Fibroblast of lung (primary cell): ENCODE results near the gene RCSD1. TPM values are rescaled to one million over a fixed set of nuclear protein-coding genes. Genes with fewer than 3 reads are reported as not detected.

Experiments used
- DNase-seq, 2 donors: peaks; one replicate each; pipeline versions ENCODE4 v3.0.0 to v3.0.0-alpha.2; 2010; ENCODE audit warnings: low read depth in 2 of 2
- H2AFZ ChIP-seq: 2 replicates; pipeline ENCODE4 v1.5.1; 2012; ENCODE audit warnings: low read length, control low read depth, inconsistent platforms
- H3K27ac ChIP-seq: 2 replicates; pipeline ENCODE4 v1.5.1; 2011; ENCODE audit warnings: low read length, control low read depth; ENCODE audit not compliant: insufficient read depth
- H3K27me3 ChIP-seq: 2 replicates; pipeline ENCODE4 v1.5.1; 2011; ENCODE audit warnings: mild to moderate bottlenecking, low read length; ENCODE audit not compliant: control insufficient read depth, insufficient read depth
- H3K36me3 ChIP-seq: 2 replicates; pipeline ENCODE4 v1.5.1; 2011; ENCODE audit warnings: low read length; ENCODE audit not compliant: control insufficient read depth, insufficient read depth
- H3K4me1 ChIP-seq: 2 replicates; pipeline ENCODE4 v1.5.1; 2011; ENCODE audit warnings: low read length; ENCODE audit not compliant: control insufficient read depth, insufficient read depth; ENCODE audit errors: extremely low read depth
- H3K4me2 ChIP-seq: 2 replicates; pipeline ENCODE4 v1.5.1; 2011; ENCODE audit warnings: low read length, control low read depth; ENCODE audit not compliant: insufficient read depth; ENCODE audit errors: extremely low read depth
- H3K4me3 ChIP-seq, 4 experiments: fragments of 200-600 bp in 1 of 4; sonication (generic) in 1 of 4; replicated peaks in 1 of 4; 2 replicates each; pipeline ENCODE4 v1.5.1; 2011 to 2016; ENCODE audit warnings: low read length in 4 of 4, low read depth in 3 of 4, mild to moderate bottlenecking in 3 of 4, control low read depth in 2 of 4, inconsistent platforms in 1 of 4, mixed read lengths in 1 of 4; ENCODE audit not compliant: insufficient read depth in 1 of 4; ENCODE audit errors: control extremely low read depth in 1 of 4
- H3K79me2 ChIP-seq: 2 replicates; pipeline ENCODE4 v1.5.1; 2012; ENCODE audit warnings: mild to moderate bottlenecking, low read length, inconsistent platforms; ENCODE audit not compliant: control insufficient read depth, insufficient read depth
- H3K9ac ChIP-seq: 2 replicates; pipeline ENCODE4 v1.5.1; 2011; ENCODE audit warnings: mild to moderate bottlenecking, low read length, control low read depth; ENCODE audit not compliant: insufficient read depth
- H3K9me3 ChIP-seq: 2 replicates; pipeline ENCODE4 v1.5.1; 2012; ENCODE audit warnings: low read depth, low read length; ENCODE audit not compliant: control insufficient read depth, insufficient read depth
- H4K20me1 ChIP-seq: 2 replicates; pipeline ENCODE4 v1.5.1; 2011; ENCODE audit warnings: low read length; ENCODE audit not compliant: control insufficient read depth, insufficient read depth; ENCODE audit errors: extremely low read depth
- EZH2 ChIP-seq: IDR thresholded peaks from 2 replicates; pipeline ENCODE4 v1.5.1; 2012; ENCODE audit warnings: low read length, control low read depth, mild to moderate bottlenecking; ENCODE audit errors: missing control alignments
- polyA plus RNA-seq, 2 donors: library from polyadenylated mRNA; depleted of rRNA in 1 of 2; stranded (reverse) in 1 of 2; unstranded in 1 of 2; fragments of >200 nt; gene quantifications; 2 replicates each; pipeline ENCODE4 v1.2.1, GENCODE V29; 2011 to 2012; ENCODE audit warnings: missing spikeins in 1 of 2
- total RNA-seq: library from RNA; depleted of rRNA; stranded (reverse); fragments of >200 nt; gene quantifications from 2 replicates; pipeline ENCODE4 v1.2.1, GENCODE V29; 2014
- TF ChIP-seq, protein P1 (sequence below), 2 donors: IDR thresholded peaks in 1 of 2; conservative IDR thresholded peaks in 1 of 2; 1 replicate in 1 of 2; 2 replicates in 1 of 2; pipeline ENCODE4 v1.5.1; 2011 to 2012; ENCODE audit warnings: low read length in 2 of 2, control low read depth in 1 of 2, inconsistent platforms in 1 of 2, low read depth in 1 of 2, mild to moderate bottlenecking in 1 of 2

RCSD1 gene
- total and polyA plus RNA-seq, 2 donors (not counting 1 experiment from before 2014, with no cell fraction given), result under 0.01 to 4.1 TPM

DNA sequence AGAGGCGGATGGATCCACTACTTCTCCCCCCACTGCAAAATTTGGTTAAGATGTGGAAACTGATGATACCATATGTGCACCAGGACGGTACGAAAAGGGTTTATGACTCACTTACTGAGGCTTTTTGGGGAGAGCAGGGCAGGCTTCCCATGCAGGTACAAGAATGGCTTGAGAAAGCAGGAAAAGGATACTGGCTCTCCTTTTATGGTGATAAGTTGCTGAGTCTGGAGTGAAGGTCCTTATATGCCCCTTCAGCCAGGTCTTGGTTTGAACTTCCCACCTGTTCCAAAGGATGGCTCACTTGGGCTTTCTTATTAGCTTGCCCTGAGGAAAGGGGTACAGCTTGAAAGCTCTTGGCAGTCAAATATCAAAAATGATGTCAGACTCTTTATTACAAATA is 114.9 kb downstream of the RCSD1 start:
- H3K4me2 ChIP-seq, result no peak overlapping the region
- peaks cover 44% of the 10 kb centered on the region for H3K79me2 ChIP-seq
- TF ChIP-seq EZH2, result no peak
- TF ChIP-seq, protein P1, sequence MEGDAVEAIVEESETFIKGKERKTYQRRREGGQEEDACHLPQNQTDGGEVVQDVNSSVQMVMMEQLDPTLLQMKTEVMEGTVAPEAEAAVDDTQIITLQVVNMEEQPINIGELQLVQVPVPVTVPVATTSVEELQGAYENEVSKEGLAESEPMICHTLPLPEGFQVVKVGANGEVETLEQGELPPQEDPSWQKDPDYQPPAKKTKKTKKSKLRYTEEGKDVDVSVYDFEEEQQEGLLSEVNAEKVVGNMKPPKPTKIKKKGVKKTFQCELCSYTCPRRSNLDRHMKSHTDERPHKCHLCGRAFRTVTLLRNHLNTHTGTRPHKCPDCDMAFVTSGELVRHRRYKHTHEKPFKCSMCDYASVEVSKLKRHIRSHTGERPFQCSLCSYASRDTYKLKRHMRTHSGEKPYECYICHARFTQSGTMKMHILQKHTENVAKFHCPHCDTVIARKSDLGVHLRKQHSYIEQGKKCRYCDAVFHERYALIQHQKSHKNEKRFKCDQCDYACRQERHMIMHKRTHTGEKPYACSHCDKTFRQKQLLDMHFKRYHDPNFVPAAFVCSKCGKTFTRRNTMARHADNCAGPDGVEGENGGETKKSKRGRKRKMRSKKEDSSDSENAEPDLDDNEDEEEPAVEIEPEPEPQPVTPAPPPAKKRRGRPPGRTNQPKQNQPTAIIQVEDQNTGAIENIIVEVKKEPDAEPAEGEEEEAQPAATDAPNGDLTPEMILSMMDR (conservative IDR thresholded peaks at IDR 0.05 in 1 of 2, IDR thresholded peaks at IDR 0.05 in 1 of 2; ENCODE audit: low read depth in 1 of 2, low read length in 2 of 2), result no peak
- peaks cover 19% of the 10 kb centered on the region for H3K4me1 ChIP-seq
- H3K4me3 ChIP-seq, result no peak overlapping the region
- no peak overlapping the region for H3K27ac ChIP-seq
- no peaks in the 10 kb centered on the region for H4K20me1 ChIP-seq
- no peak for DNase-seq
- H3K27me3 ChIP-seq, result no peaks in the 10 kb centered on the region
- no peaks in the 10 kb centered on the region for H3K36me3 ChIP-seq
- no peak overlapping the region for H2AFZ ChIP-seq
- no peak overlapping the region for H3K9ac ChIP-seq
- no peaks in the 10 kb centered on the region for H3K9me3 ChIP-seq

DNA sequence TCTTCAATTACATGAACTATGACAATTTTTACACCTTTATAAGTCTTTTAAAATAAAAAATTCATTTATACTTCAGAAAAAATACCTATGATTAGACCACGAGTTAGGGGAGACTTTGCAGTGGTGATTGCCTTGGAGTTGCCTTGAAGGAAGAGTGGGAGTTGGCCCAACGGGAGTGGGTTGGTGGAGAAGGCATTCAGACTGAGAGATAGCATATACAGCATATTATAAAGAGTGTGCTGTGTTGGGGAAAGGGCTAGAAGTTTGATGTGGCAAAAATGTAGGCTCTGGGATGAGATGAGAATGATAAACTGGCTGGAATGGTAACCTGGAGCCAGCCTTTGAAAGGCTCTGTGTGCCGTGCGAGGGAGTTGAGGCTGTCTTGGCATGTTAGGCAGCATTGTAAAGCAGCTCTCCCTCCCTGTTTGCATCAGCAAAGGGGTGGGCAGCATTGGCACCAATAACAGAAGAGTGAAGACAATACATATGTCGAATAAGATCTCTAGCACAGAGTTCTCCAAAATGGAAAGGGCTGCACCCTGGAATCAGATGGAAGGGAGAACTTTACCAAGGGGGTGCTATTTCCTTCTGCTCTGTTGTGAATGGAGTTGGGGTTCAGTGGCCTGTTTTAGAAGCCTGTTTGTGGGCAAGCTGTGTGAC is 116.1 kb downstream of the RCSD1 start:
- TF ChIP-seq, protein P1 (conservative IDR thresholded peaks at IDR 0.05 in 1 of 2, IDR thresholded peaks at IDR 0.05 in 1 of 2; ENCODE audit: low read depth in 1 of 2, low read length in 2 of 2), result no peak
- no peak for TF ChIP-seq EZH2
- Histone ChIP-seq H4K20me1 (no peaks in the 10 kb centered on the region), H3K27me3 (no peaks in the 10 kb centered on the region), H2AFZ (no peak overlapping the region), H3K9me3 (no peaks in the 10 kb centered on the region), H3K4me1 (peaks cover 19% of the 10 kb centered on the region), H3K36me3 (no peaks in the 10 kb centered on the region), H3K4me3 (no peak overlapping the region), H3K4me2 (no peak overlapping the region), H3K79me2 (peaks cover 49% of the 10 kb centered on the region), H3K9ac (no peak overlapping the region), H3K27ac (no peak overlapping the region)
- DNase-seq, result no peak

DNA sequence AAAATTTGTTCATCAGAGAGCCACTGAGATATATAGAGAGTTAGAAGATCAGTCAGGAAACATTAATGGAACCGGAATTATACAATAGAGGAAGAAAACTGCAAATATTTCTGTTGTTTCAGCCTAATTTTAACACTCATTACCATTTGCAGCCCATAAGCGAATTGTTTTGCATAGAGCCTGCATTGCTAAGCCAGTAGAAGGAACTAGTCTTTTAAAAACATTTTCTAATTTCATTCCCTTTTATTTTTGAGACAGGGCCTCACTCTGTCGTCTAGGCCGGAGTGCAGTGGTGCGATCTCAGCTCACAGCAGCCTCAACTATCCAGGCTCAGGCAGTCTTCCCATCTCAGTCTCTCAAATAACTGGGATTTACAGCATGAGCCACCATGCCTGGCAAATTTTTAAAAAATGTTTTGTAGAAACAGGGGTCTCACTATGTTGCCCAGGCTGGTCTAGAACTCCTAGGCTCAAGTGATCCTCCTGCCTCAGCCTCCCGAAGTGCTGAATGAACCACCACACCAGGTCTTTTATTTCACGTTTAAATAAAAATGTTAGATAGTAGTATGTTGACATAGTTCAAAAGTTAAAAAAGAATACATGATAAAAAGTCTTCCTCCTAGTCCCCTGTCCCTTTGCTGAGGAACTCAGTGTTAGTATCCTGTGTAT is 117.1 kb downstream of the RCSD1 start:
- no peaks in the 10 kb centered on the region for H3K27me3 ChIP-seq
- H3K9ac ChIP-seq, result no peak overlapping the region
- H3K9me3 ChIP-seq, result no peaks in the 10 kb centered on the region
- H3K4me3 ChIP-seq, result no peak overlapping the region
- peaks cover 48% of the 10 kb centered on the region for H3K79me2 ChIP-seq
- no peaks in the 10 kb centered on the region for H3K36me3 ChIP-seq
- H2AFZ ChIP-seq, result no peak overlapping the region
- no peak for TF ChIP-seq EZH2
- TF ChIP-seq, protein P1 (conservative IDR thresholded peaks at IDR 0.05 in 1 of 2, IDR thresholded peaks at IDR 0.05 in 1 of 2; ENCODE audit: low read depth in 1 of 2, low read length in 2 of 2), result no peak
- H4K20me1 ChIP-seq, result no peaks in the 10 kb centered on the region
- peaks cover 20% of the 10 kb centered on the region for H3K4me1 ChIP-seq
- no peak for DNase-seq
- H3K27ac ChIP-seq, result no peak overlapping the region
- H3K4me2 ChIP-seq, result no peak overlapping the region
